ENCODE measurements around the gene DGKK. TPM values are rescaled to one million over a fixed set of nuclear protein-coding genes. Genes with fewer than 3 reads are reported as not detected.
"Not testable (repeated sequence)": the region's sequence is repeated elsewhere in the genome, so short reads cannot be mapped to it uniquely, and the experiment has no call there.

DGKK gene
- total RNA-seq, 1 donor from 2014 or later = not detected

GRCh38 chrX:50372966-50373365, 97.7 kb downstream of the DGKK start:
- Histone ChIP-seq H3K36me3 (ENCODE audit: control insufficient read depth in 3 of 3, insufficient read depth in 3 of 3, low read length in 3 of 3) (no peaks in the 10 kb centered on the region), H3K27me3 (ENCODE audit: control insufficient read depth in 3 of 3, insufficient read depth in 3 of 3, low read length in 3 of 3) (peaks cover 0 to 10% (median 0%) of the 10 kb centered on the region in 3 donors), H3K9me3 (ENCODE audit: control insufficient read depth in 3 of 3, low read length in 3 of 3) (no peaks in the 10 kb centered on the region), H3K27ac (ENCODE audit: low read depth, low read length) (no peak overlapping the region), H3K9ac (ENCODE audit: low read depth in 1 of 3, low read length in 3 of 3) (no peak overlapping the region), H3K4me3 (ENCODE audit: low read length in 3 of 3) (no peak overlapping the region), H3K4me1 (ENCODE audit: control insufficient read depth in 3 of 3, insufficient read depth in 3 of 3, low read length in 3 of 3) (no peaks in the 10 kb centered on the region)

GRCh38 chrX:50343917-50344316, 126.7 kb downstream of the DGKK start:
- H3K27me3 ChIP-seq (ENCODE audit: control insufficient read depth in 3 of 3, insufficient read depth in 3 of 3, low read length in 3 of 3) = no peaks in the 10 kb centered on the region
- H3K36me3 ChIP-seq (ENCODE audit: control insufficient read depth in 3 of 3, insufficient read depth in 3 of 3, low read length in 3 of 3) = no peaks in the 10 kb centered on the region
- H3K27ac ChIP-seq (ENCODE audit: low read depth, low read length) = no peak overlapping the region
- H3K9ac ChIP-seq (ENCODE audit: low read depth in 1 of 3, low read length in 3 of 3) = no peak overlapping the region
- no peaks in the 10 kb centered on the region for H3K4me1 ChIP-seq (ENCODE audit: control insufficient read depth in 3 of 3, insufficient read depth in 3 of 3, low read length in 3 of 3)
- no peaks in the 10 kb centered on the region for H3K9me3 ChIP-seq (ENCODE audit: control insufficient read depth in 3 of 3, low read length in 3 of 3)
- H3K4me3 ChIP-seq (ENCODE audit: low read length in 3 of 3) = no peak overlapping the region

GRCh38 chrX:50333308-50333707, 137.3 kb downstream of the DGKK start:
- H3K36me3 ChIP-seq (ENCODE audit: control insufficient read depth in 3 of 3, insufficient read depth in 3 of 3, low read length in 3 of 3) = no peaks in the 10 kb centered on the region
- no peak overlapping the region for H3K4me3 ChIP-seq (ENCODE audit: low read length in 3 of 3)
- H3K4me1 ChIP-seq (ENCODE audit: control insufficient read depth in 3 of 3, insufficient read depth in 3 of 3, low read length in 3 of 3) = no peaks in the 10 kb centered on the region
- no peak overlapping the region for H3K27ac ChIP-seq (ENCODE audit: low read depth, low read length)
- H3K27me3 ChIP-seq (ENCODE audit: control insufficient read depth in 3 of 3, insufficient read depth in 3 of 3, low read length in 3 of 3) = no peaks in the 10 kb centered on the region
- H3K9me3 ChIP-seq (ENCODE audit: control insufficient read depth in 3 of 3, low read length in 3 of 3) = peaks cover 0 to under 1% (median 0%) of the 10 kb centered on the region in 3 donors
- no peak overlapping the region for H3K9ac ChIP-seq (ENCODE audit: low read depth in 1 of 3, low read length in 3 of 3)

- H3K4me3 ChIP-seq (ENCODE audit: low read length in 3 of 3); H3K27ac ChIP-seq (ENCODE audit: low read depth, low read length); H3K27me3 ChIP-seq (ENCODE audit: control insufficient read depth in 3 of 3, insufficient read depth in 3 of 3, low read length in 3 of 3); H3K4me1 ChIP-seq (ENCODE audit: control insufficient read depth in 3 of 3, insufficient read depth in 3 of 3, low read length in 3 of 3); H3K36me3 ChIP-seq (ENCODE audit: control insufficient read depth in 3 of 3, insufficient read depth in 3 of 3, low read length in 3 of 3); H3K9ac ChIP-seq (ENCODE audit: low read depth in 1 of 3, low read length in 3 of 3); H3K9me3 ChIP-seq (ENCODE audit: control insufficient read depth in 3 of 3, low read length in 3 of 3): not testable (repeated sequence)
These were observed 138.0 kb downstream of the DGKK start for GRCh38 chrX:50332668-50333067.

- Histone ChIP-seq H3K4me3 (ENCODE audit: low read length in 3 of 3) (no peak overlapping the region), H3K4me1 (ENCODE audit: control insufficient read depth in 3 of 3, insufficient read depth in 3 of 3, low read length in 3 of 3) (no peaks in the 10 kb centered on the region), H3K9ac (ENCODE audit: low read depth in 1 of 3, low read length in 3 of 3) (no peak overlapping the region), H3K27me3 (ENCODE audit: control insufficient read depth in 3 of 3, insufficient read depth in 3 of 3, low read length in 3 of 3) (no peaks in the 10 kb centered on the region), H3K9me3 (ENCODE audit: control insufficient read depth in 3 of 3, low read length in 3 of 3) (peaks cover 0 to 2% (median 0%) of the 10 kb centered on the region in 3 donors), H3K27ac (ENCODE audit: low read depth, low read length) (no peak overlapping the region), H3K36me3 (ENCODE audit: control insufficient read depth in 3 of 3, insufficient read depth in 3 of 3, low read length in 3 of 3) (no peaks in the 10 kb centered on the region)
These were observed 143.4 kb downstream of the DGKK start for GRCh38 chrX:50327235-50327634.
